ENCODE results near the gene FOXD2. TPM values are rescaled to one million over a fixed set of nuclear protein-coding genes. Genes with fewer than 3 reads are reported as not detected.
"Not testable (repeated sequence)": the region's sequence is repeated elsewhere in the genome, so short reads cannot be mapped to it uniquely, and the experiment has no call there.

FOXD2 gene
- total and polyA plus RNA-seq, 2 of the 4 experiments (the other 2 are of a cell fraction) = under 0.01 to 0.03 TPM

DNA sequence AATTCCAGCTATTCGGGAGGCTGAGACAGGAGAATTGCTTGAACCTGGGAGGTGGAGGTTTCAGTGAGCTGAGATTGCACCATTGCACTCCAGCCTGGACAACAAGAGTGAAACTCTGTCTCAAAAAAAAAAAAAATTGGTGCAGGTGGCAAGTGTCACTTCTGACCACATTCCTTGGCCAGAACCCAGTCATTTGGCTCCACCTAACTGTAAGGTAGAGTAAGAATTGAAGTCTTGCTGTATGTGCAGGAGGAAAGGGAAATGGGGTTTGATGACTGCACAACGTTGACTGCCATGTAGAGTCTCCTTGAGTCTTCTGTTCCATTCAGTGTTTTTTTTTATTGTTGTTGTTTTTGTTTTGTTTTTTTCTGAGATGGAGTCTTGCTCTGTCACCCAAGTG is 16.1 kb downstream of the FOXD2 start:
- H4K91ac ChIP-seq (ENCODE audit: insufficient read depth, low read depth, low read length); H2BK20ac ChIP-seq (ENCODE audit: low read depth, low read length); H3K36me3 ChIP-seq (ENCODE audit: control insufficient read depth, insufficient read depth, low read length); POLR2A ChIA-PET (ENCODE audit: unreplicated experiment); H3K23ac ChIP-seq (ENCODE audit: low read depth, low read length); H2BK120ac ChIP-seq (ENCODE audit: low read depth, low read length); H3K4me3 ChIP-seq (ENCODE audit: insufficient read depth, low read depth, low read length); H2BK5ac ChIP-seq (ENCODE audit: low read depth, low read length, poor library complexity, severe bottlenecking); dilution Hi-C loops (cut with HindIII; ENCODE audit: low sequenced_read_pairs, unreplicated experiment); H3K4me2 ChIP-seq (ENCODE audit: low read depth, low read length); in situ Hi-C loops (cut with MboI; ENCODE audit: low sequenced_read_pairs); H3K4me1 ChIP-seq (ENCODE audit: control insufficient read depth, insufficient read depth, low read length); H3K4ac ChIP-seq (ENCODE audit: low read depth, low read length); H4K20me1 ChIP-seq (ENCODE audit: insufficient read depth, low read length); H4K8ac ChIP-seq (ENCODE audit: low read depth in 2 of 2, low read length in 2 of 2); BruUV-seq (replicated peaks); H4K5ac ChIP-seq (ENCODE audit: low read depth, low read length); H2AK9ac ChIP-seq (replicated peaks; ENCODE audit: low read depth, low read length, poor library complexity); H2AFZ ChIP-seq (replicated peaks; ENCODE audit: low read length, poor library complexity); DNase-seq; H3K18ac ChIP-seq (ENCODE audit: low read depth, low read length); intact Hi-C loops (cut with micrococcal nuclease); H3K14ac ChIP-seq (replicated peaks; ENCODE audit: low read depth, low read length); H3K79me1 ChIP-seq (ENCODE audit: low read depth in 1 of 2, low read length in 2 of 2); H2BK15ac ChIP-seq (ENCODE audit: low read depth, low read length); H2AK5ac ChIP-seq (ENCODE audit: low read depth, low read length); H3K56ac ChIP-seq (ENCODE audit: extremely low read depth, insufficient read depth, low read length); ATAC-seq (ENCODE audit: low read depth); H3K9me3 ChIP-seq (ENCODE audit: control insufficient read depth, insufficient read depth, low read length); H3K9ac ChIP-seq (ENCODE audit: low read depth, low read length); H3K27ac ChIP-seq (ENCODE audit: insufficient read depth, low read length); H3K9me1 ChIP-seq (ENCODE audit: insufficient read depth, low read length): not testable (repeated sequence)
- CTCF ChIA-PET = interaction anchor here (1.5 kb wide), 1 partner anchor 17 kb away, joined by 5 read pairs; no protein-coding TSS in a partner anchor
- WGBS, 2 experiments (ENCODE audit: extremely low coverage in 2 of 2, insufficient read length in 1 of 2) = no CpG with 5 or more reads among the region's 2 CpGs
- peaks cover 35% of the 10 kb centered on the region for H3K27me3 ChIP-seq (ENCODE audit: control insufficient read depth, insufficient read depth, low read length)

All from IMR-90 (cell line).